Transverse colon (tissue), 4 donors: Measurements from ENCODE around the gene ZBTB20.

Experiments
- EP300 ChIP-seq: sonication (generic); formaldehyde crosslinking; IDR thresholded peaks from one replicate; pipeline ENCODE4 v1.6.1; 2017; ENCODE audit warnings: antibody characterized with exemption, low read depth
- POLR2A ChIP-seq: fragments of 450-650 bp; IDR thresholded peaks from one replicate; pipeline ENCODE4 v1.6.1; 2016; ENCODE audit warnings: antibody characterized with exemption, mild to moderate bottlenecking, moderate library complexity
- POLR2AphosphoS5 ChIP-seq, 3 donors: sonication (generic); formaldehyde crosslinking; IDR thresholded peaks; one replicate each; pipeline ENCODE4 v1.6.1; 2016; ENCODE audit warnings: antibody characterized with exemption in 3 of 3
- TF ChIP-seq, protein P1 (sequence below), 5 experiments: fragments of 200-600 bp in 3 of 5; fragments of 450-650 bp in 2 of 5; sonication (generic) in 3 of 5; IDR thresholded peaks; 1 replicate in 2 of 5; 2 replicates in 3 of 5; pipeline ENCODE4 v1.5.1; 2016 to 2017; ENCODE audit warnings: antibody characterized with exemption in 5 of 5, inconsistent platforms in 3 of 5, mild to moderate bottlenecking in 2 of 5, moderate library complexity in 1 of 5

DNA sequence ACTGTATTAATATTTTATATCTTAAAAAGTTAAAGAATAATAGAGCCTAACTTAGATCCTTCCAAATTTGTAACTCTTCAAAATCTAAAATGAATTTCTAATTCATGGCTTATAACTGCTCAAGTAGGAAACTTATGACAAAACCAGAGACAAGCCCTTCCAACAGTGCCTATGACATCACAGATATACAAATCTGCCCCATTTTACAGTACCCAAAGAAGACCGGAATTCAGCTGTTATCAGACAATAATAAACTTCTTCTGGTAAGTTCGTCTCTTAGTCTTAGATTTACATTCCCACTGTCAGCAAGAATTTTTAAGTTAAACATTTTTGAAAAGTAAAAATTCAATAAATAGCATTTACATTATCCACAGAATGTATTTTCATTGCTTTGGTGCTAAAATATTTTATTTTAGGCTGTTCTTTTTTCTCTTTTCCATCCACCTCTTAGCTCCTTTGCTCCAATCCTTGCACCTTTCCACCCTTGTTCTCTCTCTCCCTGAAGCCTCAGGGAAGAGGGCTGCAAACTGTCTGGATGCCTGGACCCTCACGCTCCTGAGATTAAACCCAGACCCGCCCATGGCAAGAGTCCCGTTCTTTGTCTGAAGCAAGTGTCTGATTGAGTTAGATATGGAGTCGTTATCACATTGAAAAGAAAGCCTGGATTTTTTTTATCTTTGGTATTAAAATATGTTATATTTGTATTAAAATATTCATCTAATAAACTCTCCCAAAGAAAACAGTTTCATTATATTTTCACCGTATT, 312.7 kb downstream of the ZBTB20 start:
- TF ChIP-seq, protein P1, sequence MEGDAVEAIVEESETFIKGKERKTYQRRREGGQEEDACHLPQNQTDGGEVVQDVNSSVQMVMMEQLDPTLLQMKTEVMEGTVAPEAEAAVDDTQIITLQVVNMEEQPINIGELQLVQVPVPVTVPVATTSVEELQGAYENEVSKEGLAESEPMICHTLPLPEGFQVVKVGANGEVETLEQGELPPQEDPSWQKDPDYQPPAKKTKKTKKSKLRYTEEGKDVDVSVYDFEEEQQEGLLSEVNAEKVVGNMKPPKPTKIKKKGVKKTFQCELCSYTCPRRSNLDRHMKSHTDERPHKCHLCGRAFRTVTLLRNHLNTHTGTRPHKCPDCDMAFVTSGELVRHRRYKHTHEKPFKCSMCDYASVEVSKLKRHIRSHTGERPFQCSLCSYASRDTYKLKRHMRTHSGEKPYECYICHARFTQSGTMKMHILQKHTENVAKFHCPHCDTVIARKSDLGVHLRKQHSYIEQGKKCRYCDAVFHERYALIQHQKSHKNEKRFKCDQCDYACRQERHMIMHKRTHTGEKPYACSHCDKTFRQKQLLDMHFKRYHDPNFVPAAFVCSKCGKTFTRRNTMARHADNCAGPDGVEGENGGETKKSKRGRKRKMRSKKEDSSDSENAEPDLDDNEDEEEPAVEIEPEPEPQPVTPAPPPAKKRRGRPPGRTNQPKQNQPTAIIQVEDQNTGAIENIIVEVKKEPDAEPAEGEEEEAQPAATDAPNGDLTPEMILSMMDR (IDR thresholded peaks at IDR 0.05): no peak
- TF ChIP-seq POLR2A (no peak), POLR2AphosphoS5 (IDR thresholded peaks at IDR 0.05) (no peak), EP300 (no peak)
